Sigmoid colon (tissue), 7 donors: ENCODE measurements around the gene RPS6KA2. TPM values are rescaled to one million over a fixed set of nuclear protein-coding genes. Genes with fewer than 3 reads are reported as not detected.

ENCODE experiments used
- DNase-seq: peaks from one replicate; pipeline ENCODE4 v3.0.0-alpha.2; 2019
- H3K27ac ChIP-seq, 4 donors: fragments of 200-600 bp; sonication (generic); one replicate each; pipeline ENCODE4 v1.5.1; 2016 to 2019; ENCODE audit warnings: mild to moderate bottlenecking in 1 of 4
- H3K27me3 ChIP-seq, 3 donors: fragments of 200-600 bp; sonication (generic); one replicate each; pipeline ENCODE4 v1.5.1; 2019; ENCODE audit warnings: mild to moderate bottlenecking in 1 of 3
- H3K36me3 ChIP-seq, 4 donors: fragments of 200-600 bp; sonication (generic); one replicate each; pipeline ENCODE4 v1.5.1; 2016 to 2019
- H3K4me1 ChIP-seq, 4 donors: fragments of 200-600 bp; sonication (generic); one replicate each; pipeline ENCODE4 v1.5.1; 2017 to 2019
- H3K4me3 ChIP-seq, 4 donors: fragments of 200-600 bp; sonication (generic); one replicate each; pipeline ENCODE4 v1.5.1; 2017 to 2019; ENCODE audit warnings: mild to moderate bottlenecking in 2 of 4, moderate library complexity in 1 of 4
- H3K9me3 ChIP-seq, 4 donors: fragments of 200-600 bp in 3 of 4; sonication (generic) in 3 of 4; one replicate each; pipeline versions ENCODE4 v1.5.1 to v1.6.1; 2013 to 2019
- CTCF ChIP-seq, 4 experiments: fragments of 450-650 bp in 3 of 4; fragments of 200-600 bp in 1 of 4; IDR thresholded peaks; one replicate each; pipeline ENCODE4 v1.5.1; 2016 to 2019; ENCODE audit warnings: antibody characterized with exemption in 4 of 4, mild to moderate bottlenecking in 3 of 4, moderate library complexity in 2 of 4
- EP300 ChIP-seq, 4 donors: sonication (generic); formaldehyde crosslinking; IDR thresholded peaks; one replicate each; pipeline ENCODE4 v1.6.1; 2017; ENCODE audit warnings: antibody characterized with exemption in 4 of 4
- POLR2A ChIP-seq, 2 donors: fragments of 450-650 bp; IDR thresholded peaks; one replicate each; pipeline ENCODE4 v1.6.1; 2016; ENCODE audit warnings: antibody characterized with exemption in 2 of 2, mild to moderate bottlenecking in 2 of 2, moderate library complexity in 2 of 2
- POLR2AphosphoS5 ChIP-seq, 4 donors: sonication (generic); formaldehyde crosslinking; IDR thresholded peaks; one replicate each; pipeline ENCODE4 v1.6.1; 2017; ENCODE audit warnings: antibody characterized with exemption in 4 of 4
- WGBS, 2 donors: extraction: QIAGEN DNeasy Blood & Tissue Kit; methylation state at CpG; one replicate each; pipeline ENCODE4 v1.1.7; 2013; 5-methylcytosine and 5-hydroxymethylcytosine counted together
- intact Hi-C: fragments of 100-400 bp; cut with DNase I; formaldehyde crosslinking; loops from one replicate; pipeline ENCODE4 v1.15.1; 2023
- polyA plus RNA-seq, 3 donors: library from polyadenylated mRNA; stranded (reverse); fragments of 200-250 nt; gene quantifications; one replicate each; pipeline ENCODE4 v1.2.3, GENCODE V29; 2013
- total RNA-seq, 4 donors: library from RNA; depleted of rRNA; stranded (reverse); fragments of >200 nt; gene quantifications; one replicate each; pipeline ENCODE4 v1.1.0, GENCODE V29; 2016
- donor health status: healthy with polysubstance abuse.
- donor health status: Bipolar disorder and iron deficiency.
- donor health status: healthy.

Gene RPS6KA2
- total and polyA plus RNA-seq, 7 donors: 6.5 to 44.7 (median 27.8) TPM

GRCh38 chr6:166640342-166641043, 13.4 kb upstream of the RPS6KA2 start:
- H3K27ac ChIP-seq: peak overlapping the region in 1 of 4 donors; percentile 18
- H3K9me3 ChIP-seq: peaks cover 0 to 4% (median 1%) of the 10 kb centered on the region in 4 donors
- H3K27me3 ChIP-seq: no peaks in the 10 kb centered on the region
- WGBS, 2 donors: 22 to 29% methylated on average over 19 of the region's 19 CpGs
- H3K4me3 ChIP-seq: peak overlapping the region in 1 of 4 donors; percentile 18
- H3K4me1 ChIP-seq: no peaks in the 10 kb centered on the region
- DNase-seq: no peak
- TF ChIP-seq CTCF (IDR thresholded peaks at IDR 0.05): no peak
- TF ChIP-seq EP300 (IDR thresholded peaks at IDR 0.05): no peak
- TF ChIP-seq POLR2A (IDR thresholded peaks at IDR 0.05): no peak
- TF ChIP-seq POLR2AphosphoS5 (IDR thresholded peaks at IDR 0.05): no peak
- H3K36me3 ChIP-seq: no peaks in the 10 kb centered on the region
- intact Hi-C loops: no loop called here

GRCh38 chr6:166639921-166640320, 12.9 kb upstream of the RPS6KA2 start:
- TF ChIP-seq EP300 (IDR thresholded peaks at IDR 0.05) (no peak), CTCF (IDR thresholded peaks at IDR 0.05) (no peak), POLR2AphosphoS5 (IDR thresholded peaks at IDR 0.05) (no peak), POLR2A (IDR thresholded peaks at IDR 0.05) (no peak)
- peak overlapping the region in 1 of 4 donors; percentile 18 for H3K27ac ChIP-seq
- H3K4me3 ChIP-seq: peak overlapping the region in 1 of 4 donors; percentile 18
- intact Hi-C loops: no loop called here
- no peak for DNase-seq
- no peaks in the 10 kb centered on the region for H3K4me1 ChIP-seq
- no peaks in the 10 kb centered on the region for H3K36me3 ChIP-seq
- H3K9me3 ChIP-seq: peaks cover 0 to 4% (median 1%) of the 10 kb centered on the region in 4 donors
- no peaks in the 10 kb centered on the region for H3K27me3 ChIP-seq
- 89% methylated on average over 6 of the region's 6 CpGs for WGBS, 2 donors

- Histone ChIP-seq H3K27ac (no peak overlapping the region), H3K4me1 (no peaks in the 10 kb centered on the region), H3K9me3 (peaks cover 0 to 4% (median 1%) of the 10 kb centered on the region in 4 donors), H3K4me3 (no peak overlapping the region), H3K36me3 (no peaks in the 10 kb centered on the region), H3K27me3 (no peaks in the 10 kb centered on the region)
- no peak for DNase-seq
- TF ChIP-seq POLR2AphosphoS5 (IDR thresholded peaks at IDR 0.05): no peak
- no peak for TF ChIP-seq CTCF (IDR thresholded peaks at IDR 0.05)
- no peak for TF ChIP-seq EP300 (IDR thresholded peaks at IDR 0.05)
- TF ChIP-seq POLR2A (IDR thresholded peaks at IDR 0.05): no peak
- intact Hi-C loops: no loop called here
- WGBS, 2 donors: 73 to 74% methylated on average over 7 of the region's 7 CpGs
Observed at GRCh38 chr6:166638573-166638964, 11.5 kb upstream of the RPS6KA2 start.

GRCh38 chr6:166637812-166638572, 10.9 kb upstream of the RPS6KA2 start:
- WGBS, 2 donors: 88 to 93% methylated on average over 29 of the region's 29 CpGs
- Histone ChIP-seq H3K27me3 (no peaks in the 10 kb centered on the region), H3K4me1 (no peaks in the 10 kb centered on the region), H3K36me3 (no peaks in the 10 kb centered on the region), H3K9me3 (peaks cover 0 to 3% (median 0%) of the 10 kb centered on the region in 4 donors), H3K4me3 (no peak overlapping the region), H3K27ac (no peak overlapping the region)
- TF ChIP-seq EP300 (IDR thresholded peaks at IDR 0.05) (no peak), POLR2AphosphoS5 (IDR thresholded peaks at IDR 0.05) (no peak), POLR2A (IDR thresholded peaks at IDR 0.05) (no peak), CTCF (IDR thresholded peaks at IDR 0.05) (no peak)
- intact Hi-C loops: no loop called here
- DNase-seq: no peak
